Epithelial cell of esophagus (primary cell): ENCODE results near the gene FOXK1.

ENCODE experiments used
- DNase-seq: peaks from one replicate; pipeline ENCODE4 v3.0.0; 2010; ENCODE audit warnings: low read depth
- H3K4me3 ChIP-seq: 2 replicates; pipeline ENCODE4 v1.5.1; 2011; ENCODE audit warnings: mild to moderate bottlenecking, low read length, control low read depth
- TF ChIP-seq, protein P1 (sequence below): IDR thresholded peaks from 2 replicates; pipeline ENCODE4 v1.5.1; 2011; ENCODE audit warnings: low read depth, mild to moderate bottlenecking, low read length, control low read depth, inconsistent platforms; ENCODE audit not compliant: insufficient read depth; ENCODE audit errors: missing control alignments

The FOXK1 gene

DNA sequence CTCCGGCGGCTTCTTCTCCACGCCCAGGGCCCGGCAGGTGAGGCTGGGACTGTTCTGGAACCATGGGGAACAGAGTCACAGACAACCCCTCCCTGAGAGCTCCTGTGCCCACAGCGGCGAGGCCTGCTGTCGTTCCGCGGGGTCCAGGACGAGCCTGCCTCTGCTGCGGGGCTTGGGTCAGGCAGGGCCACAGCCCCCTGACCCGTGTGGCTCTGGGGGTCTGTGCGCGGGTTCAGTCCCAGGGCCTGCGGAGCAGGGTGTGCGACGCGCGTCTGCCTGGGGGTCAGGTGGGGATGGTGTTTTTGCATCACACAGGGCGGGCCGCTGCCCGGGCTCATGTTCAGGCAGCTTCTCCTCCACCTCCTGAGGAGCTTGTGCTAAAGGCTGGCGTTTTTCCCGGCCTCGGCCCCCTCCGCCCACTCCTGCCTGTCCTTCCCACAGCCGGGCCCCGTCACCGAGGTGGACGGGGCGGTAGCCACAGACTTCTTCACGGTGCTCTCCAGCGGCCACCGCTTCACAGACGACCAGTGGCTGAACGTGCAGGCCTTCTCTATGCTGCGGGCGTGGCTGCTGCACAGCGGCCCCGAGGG is 101.8 kb downstream of the FOXK1 start:
- no peak for DNase-seq
- TF ChIP-seq, protein P1, sequence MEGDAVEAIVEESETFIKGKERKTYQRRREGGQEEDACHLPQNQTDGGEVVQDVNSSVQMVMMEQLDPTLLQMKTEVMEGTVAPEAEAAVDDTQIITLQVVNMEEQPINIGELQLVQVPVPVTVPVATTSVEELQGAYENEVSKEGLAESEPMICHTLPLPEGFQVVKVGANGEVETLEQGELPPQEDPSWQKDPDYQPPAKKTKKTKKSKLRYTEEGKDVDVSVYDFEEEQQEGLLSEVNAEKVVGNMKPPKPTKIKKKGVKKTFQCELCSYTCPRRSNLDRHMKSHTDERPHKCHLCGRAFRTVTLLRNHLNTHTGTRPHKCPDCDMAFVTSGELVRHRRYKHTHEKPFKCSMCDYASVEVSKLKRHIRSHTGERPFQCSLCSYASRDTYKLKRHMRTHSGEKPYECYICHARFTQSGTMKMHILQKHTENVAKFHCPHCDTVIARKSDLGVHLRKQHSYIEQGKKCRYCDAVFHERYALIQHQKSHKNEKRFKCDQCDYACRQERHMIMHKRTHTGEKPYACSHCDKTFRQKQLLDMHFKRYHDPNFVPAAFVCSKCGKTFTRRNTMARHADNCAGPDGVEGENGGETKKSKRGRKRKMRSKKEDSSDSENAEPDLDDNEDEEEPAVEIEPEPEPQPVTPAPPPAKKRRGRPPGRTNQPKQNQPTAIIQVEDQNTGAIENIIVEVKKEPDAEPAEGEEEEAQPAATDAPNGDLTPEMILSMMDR, result no peak
- no peak overlapping the region for H3K4me3 ChIP-seq

DNA sequence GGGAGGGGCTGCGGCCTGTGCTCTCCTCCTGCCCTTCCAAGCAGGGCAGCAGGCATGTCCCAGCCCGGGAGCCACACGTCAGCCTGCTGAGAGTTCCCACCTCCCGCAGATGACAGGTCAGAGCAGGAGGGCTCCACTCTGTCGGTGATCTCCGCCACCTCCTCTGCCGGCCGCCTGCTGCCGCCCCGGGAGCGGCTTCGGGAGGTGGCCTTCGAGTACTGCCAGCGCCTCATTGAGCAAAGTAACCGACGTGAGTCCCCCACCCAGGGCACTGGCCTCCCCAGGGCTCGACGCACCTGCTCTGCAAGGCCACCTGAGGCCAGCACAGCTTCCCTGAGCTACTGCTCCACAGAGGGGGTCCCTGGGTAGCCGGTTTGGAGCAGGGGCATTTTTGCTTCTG is 102.7 kb downstream of the FOXK1 start:
- no peak for DNase-seq
- TF ChIP-seq, protein P1, result no peak

DNA sequence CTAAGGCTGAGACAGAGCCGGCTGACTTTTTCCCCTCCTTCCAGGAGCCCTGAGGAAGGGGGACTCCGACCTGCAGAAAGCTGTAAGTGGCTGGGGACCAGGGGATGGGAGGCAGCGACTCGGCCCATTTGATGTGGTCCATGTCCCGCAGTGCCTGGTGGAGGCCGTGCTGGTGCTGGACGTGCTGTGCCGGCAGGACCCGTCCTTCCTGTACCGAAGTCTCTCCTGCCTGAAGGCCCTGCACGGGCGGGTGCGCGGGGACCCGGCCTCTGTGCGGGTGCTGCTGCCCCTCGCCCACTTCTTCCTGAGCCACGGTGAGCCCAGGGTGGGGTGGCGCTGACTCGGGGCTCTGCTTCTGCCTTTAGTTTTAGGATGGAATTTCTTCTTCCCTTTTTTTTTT is 103.3 kb downstream of the FOXK1 start:
- no peak overlapping the region for H3K4me3 ChIP-seq
- DNase-seq, result no peak
- TF ChIP-seq, protein P1, result no peak

More for the DNA sequence above, 102.7 kb downstream of the FOXK1 start:
- no peak overlapping the region for H3K4me3 ChIP-seq

DNA sequence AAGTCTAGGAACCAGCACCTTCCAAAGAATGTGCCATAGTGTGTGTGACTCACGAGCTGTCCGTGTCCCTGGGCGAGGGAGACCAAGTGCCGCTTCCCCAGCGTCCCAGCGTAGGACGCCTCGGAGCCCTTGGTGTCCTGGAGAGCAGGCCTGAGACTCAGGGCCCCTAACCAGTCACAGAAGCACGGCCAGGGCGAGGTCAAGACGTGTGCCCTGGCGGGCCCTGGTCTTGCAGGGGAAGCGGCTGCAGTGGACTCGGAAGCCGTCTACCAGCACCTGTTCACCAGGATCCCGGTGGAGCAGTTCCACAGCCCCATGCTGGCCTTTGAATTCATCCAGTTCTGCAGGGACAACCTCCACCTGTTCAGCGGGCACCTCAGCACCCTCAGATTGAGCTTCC is 103.9 kb downstream of the FOXK1 start:
- H3K4me3 ChIP-seq, result no peak overlapping the region
- no peak for DNase-seq
- TF ChIP-seq, protein P1, result no peak

DNA sequence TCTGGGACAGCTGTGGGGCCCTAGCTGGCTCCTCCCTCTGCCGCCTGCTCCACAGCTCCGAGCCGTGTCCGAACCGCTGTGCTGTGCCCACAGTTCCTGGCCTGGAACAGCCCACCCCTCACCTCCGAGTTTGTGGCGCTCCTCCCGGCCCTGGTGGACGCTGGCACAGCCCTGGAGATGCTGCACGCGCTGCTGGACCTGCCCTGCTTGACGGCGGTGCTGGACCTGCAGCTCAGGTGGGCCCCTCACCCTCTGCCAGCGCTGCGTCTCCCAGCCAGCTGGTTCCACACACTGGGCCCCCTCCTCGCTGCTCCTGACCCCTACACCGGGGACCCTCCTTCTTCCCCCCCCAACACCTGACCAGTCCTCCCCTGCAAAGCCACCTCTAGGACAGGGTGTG is 105.4 kb downstream of the FOXK1 start:
- no peak overlapping the region for H3K4me3 ChIP-seq
- no peak for DNase-seq
- TF ChIP-seq, protein P1, result no peak

DNA sequence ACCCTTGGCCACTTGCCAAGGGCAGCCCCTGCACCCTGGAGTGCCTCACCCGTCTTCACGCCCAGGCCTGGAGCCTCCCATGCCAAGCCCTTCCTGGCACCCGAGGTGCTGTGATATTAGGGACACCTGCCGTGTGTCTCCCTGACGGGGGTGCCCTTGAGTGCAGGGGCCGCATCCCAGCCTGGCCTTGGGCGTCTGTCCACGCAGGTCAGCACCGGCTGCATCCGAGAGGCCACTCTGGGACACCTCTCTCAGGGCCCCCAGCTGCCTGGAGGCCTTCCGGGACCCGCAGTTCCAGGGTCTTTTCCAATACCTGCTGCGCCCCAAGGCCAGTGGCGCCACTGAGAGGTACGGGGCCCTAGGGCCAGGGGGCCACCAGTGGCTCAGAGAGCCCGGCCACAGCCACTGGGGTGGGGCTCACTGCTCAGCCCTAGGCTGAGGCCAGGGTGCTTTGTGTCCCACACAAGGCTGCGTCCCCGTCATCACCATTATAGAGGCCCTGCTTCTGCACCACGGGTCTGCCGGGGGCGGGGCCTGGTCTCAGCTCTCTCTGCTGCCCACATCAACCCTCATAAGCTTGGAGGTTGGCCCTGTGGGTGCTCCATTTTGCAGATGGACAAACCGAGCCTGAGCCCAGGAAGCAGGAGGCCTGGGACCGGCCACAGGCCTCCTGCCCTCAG is 106.0 kb downstream of the FOXK1 start:
- TF ChIP-seq, protein P1, result no peak
- no peak overlapping the region for H3K4me3 ChIP-seq
- no peak for DNase-seq
